K562 (cell line): Measurements from ENCODE around the gene EPC2. TPM values are rescaled to one million over a fixed set of nuclear protein-coding genes. Genes with fewer than 3 reads are reported as not detected.

ENCODE experiments used
- CC2D1A ChIP-seq: fragments of 450-650 bp; IDR thresholded peaks from 2 replicates; pipeline ENCODE4 v1.6.1; 2017; ENCODE audit warnings: mild to moderate bottlenecking
- EHMT2 ChIP-seq: fragments of 450-650 bp; IDR thresholded peaks from 2 replicates; pipeline ENCODE4 v1.6.1; 2018; ENCODE audit warnings: antibody characterized with exemption
- HMBOX1 ChIP-seq: sonication (generic); IDR thresholded peaks from 2 replicates; pipeline ENCODE4 v1.6.1; 2016
- HNRNPLL ChIP-seq: fragments of 200-400 bp; formaldehyde crosslinking; IDR thresholded peaks from 2 replicates; pipeline ENCODE4 v1.6.1; 2017; ENCODE audit warnings: low read length, low read depth, mild to moderate bottlenecking; ENCODE audit not compliant: poor library complexity, severe bottlenecking
- KAT7 ChIP-seq: sonication (generic); formaldehyde crosslinking; IDR thresholded peaks from 2 replicates; pipeline ENCODE4 v1.8.0; 2022; ENCODE audit warnings: missing genetic modification reagents, mild to moderate bottlenecking, borderline replicate concordance
- KLF6 ChIP-seq: fragments of 250-450 bp; sonication (Bioruptor Pico); IDR thresholded peaks from 2 replicates; pipeline ENCODE4 v1.4.0; 2020; ENCODE audit warnings: mild to moderate bottlenecking, moderate library complexity, borderline replicate concordance
- MGA ChIP-seq: fragments of 450-650 bp; IDR thresholded peaks from 2 replicates; pipeline ENCODE4 v1.6.1; 2016; ENCODE audit warnings: mild to moderate bottlenecking, moderate library complexity
- PBX2 ChIP-seq, 2 experiments: IDR thresholded peaks in 1 of 2; conservative IDR thresholded peaks in 1 of 2; 2 replicates each; pipeline ENCODE4 v1.6.1; 2016; ENCODE audit warnings: low read depth in 2 of 2, mild to moderate bottlenecking in 1 of 2, missing compliant biosample characterization in 1 of 2, missing genetic modification characterization in 1 of 2, moderate library complexity in 1 of 2
- PRPF4 ChIP-seq: fragments of 200-400 bp; formaldehyde crosslinking; IDR thresholded peaks from one replicate; pipeline ENCODE4 v1.6.1; 2017; ENCODE audit warnings: low read length, low read depth, mild to moderate bottlenecking; ENCODE audit not compliant: insufficient read depth, poor library complexity, severe bottlenecking
- ZFP36 ChIP-seq: fragments of 150-350 bp; IDR thresholded peaks from 2 replicates; pipeline ENCODE4 v1.6.1; 2018; ENCODE audit warnings: low read length, low read depth; ENCODE audit not compliant: partially characterized antibody
- ZFX ChIP-seq: sonication (generic); formaldehyde crosslinking; IDR thresholded peaks from 2 replicates; pipeline ENCODE4 v1.8.0; 2022; ENCODE audit warnings: mild to moderate bottlenecking, missing genetic modification reagents, moderate library complexity
- polyA plus RNA-seq, 8 experiments: library from polyadenylated mRNA; depleted of rRNA in 4 of 8; stranded (reverse) in 5 of 8; unstranded in 3 of 8; fragments of >200 nt; fragmentation: Nextera tagmentation in 2 of 8; fragmentation: Illumina TruSeq in 1 of 8; extraction: Ambion mirVana in 2 of 8; extraction: Trizol in 1 of 8; gene quantifications; 2 replicates each; pipeline versions ENCODE4 v1.2.1 to v1.2.3, GENCODE V29; 2011 to 2014; ENCODE audit warnings: inconsistent platforms in 1 of 8, missing spikeins in 1 of 8
- total RNA-seq, 7 experiments: library from RNA; depleted of rRNA in 6 of 7; stranded (reverse); fragments of >200 nt in 6 of 7; fragmentation: Illumina TruSeq in 2 of 7; extraction: Trizol in 2 of 7; gene quantifications; 2 replicates each; pipeline versions ENCODE4 v1.2.1 to v1.2.3, GENCODE V29; 2011 to 2021; ENCODE audit warnings: low replicate concordance in 1 of 7

The EPC2 gene
- total and polyA plus RNA-seq, 9 of the 15 experiments (the other 6 are each of a cell fraction or from before 2014, with no cell fraction given): 7.0 to 35.8 (median 29.1) TPM

- TF ChIP-seq HMBOX1 (no peak), EHMT2 (peak; percentile 45; the same call in 1 of the 2 replicates), ZFX (peak; percentile 24), MGA (no peak), CC2D1A (no peak; the same call in 1 of the 2 replicates), KAT7 (CRISPR knock-in tag) (0 out of 2 replicates have a peak, but pooled peaks have one; percentile 31), HNRNPLL (peak; percentile 98), ZFP36 (no peak), PRPF4 (no peak), KLF6 (CRISPR knock-in tag) (no peak), PBX2 (CRISPR knock-in tag; IDR thresholded peaks at IDR 0.05; ENCODE audit: low read depth) (no peak), PBX2 (tag; conservative IDR thresholded peaks at IDR 0.05; ENCODE audit: low read depth) (peak; percentile 76; the same call in 1 of the 2 replicates)
Observed at GRCh38 chr2:148645539-148646230, 1.1 kb downstream of the EPC2 start (continued).
